Neural crest cell (in vitro differentiated cells): ENCODE results near the gene FREM2. TPM values are rescaled to one million over a fixed set of nuclear protein-coding genes. Genes with fewer than 3 reads are reported as not detected.

ENCODE experiments used
- DNase-seq: peaks from one replicate; pipeline ENCODE4 v3.0.0; 2021; ENCODE audit warnings: low read depth, mixed read lengths, low spot score
- H3K27ac Mint-ChIP-seq: one replicate; pipeline ENCODE4 v1.8.0; 2021; ENCODE audit warnings: mild to moderate bottlenecking, mixed read lengths; ENCODE audit not compliant: unreplicated experiment
- H3K27me3 Mint-ChIP-seq: 2 replicates; pipeline ENCODE4 v1.8.0; 2021; ENCODE audit warnings: low read depth, mild to moderate bottlenecking, mixed read lengths
- H3K36me3 Mint-ChIP-seq: 2 replicates; pipeline ENCODE4 v1.8.0; 2021; ENCODE audit warnings: low read depth, mild to moderate bottlenecking, mixed read lengths
- H3K4me1 Mint-ChIP-seq: 2 replicates; pipeline ENCODE4 v1.8.0; 2021; ENCODE audit warnings: mixed read lengths
- H3K4me3 Mint-ChIP-seq: one replicate; pipeline ENCODE4 v1.8.0; 2021; ENCODE audit warnings: mild to moderate bottlenecking, mixed read lengths
- H3K9me3 Mint-ChIP-seq: 2 replicates; pipeline ENCODE4 v1.8.0; 2021; ENCODE audit warnings: mixed read lengths
- CTCF ChIP-seq: fragments of 200-600 bp; sonication (generic); conservative IDR thresholded peaks from 2 replicates; pipeline ENCODE4 v1.5.0; 2021; ENCODE audit warnings: antibody characterized with exemption, mild to moderate bottlenecking
- total RNA-seq: library from RNA; stranded (reverse); gene quantifications from 2 replicates; pipeline ENCODE4 v1.2.1, GENCODE V29; 2021

The FREM2 gene
- total RNA-seq, 1 donor from 2014 or later: 16.5 TPM

DNA sequence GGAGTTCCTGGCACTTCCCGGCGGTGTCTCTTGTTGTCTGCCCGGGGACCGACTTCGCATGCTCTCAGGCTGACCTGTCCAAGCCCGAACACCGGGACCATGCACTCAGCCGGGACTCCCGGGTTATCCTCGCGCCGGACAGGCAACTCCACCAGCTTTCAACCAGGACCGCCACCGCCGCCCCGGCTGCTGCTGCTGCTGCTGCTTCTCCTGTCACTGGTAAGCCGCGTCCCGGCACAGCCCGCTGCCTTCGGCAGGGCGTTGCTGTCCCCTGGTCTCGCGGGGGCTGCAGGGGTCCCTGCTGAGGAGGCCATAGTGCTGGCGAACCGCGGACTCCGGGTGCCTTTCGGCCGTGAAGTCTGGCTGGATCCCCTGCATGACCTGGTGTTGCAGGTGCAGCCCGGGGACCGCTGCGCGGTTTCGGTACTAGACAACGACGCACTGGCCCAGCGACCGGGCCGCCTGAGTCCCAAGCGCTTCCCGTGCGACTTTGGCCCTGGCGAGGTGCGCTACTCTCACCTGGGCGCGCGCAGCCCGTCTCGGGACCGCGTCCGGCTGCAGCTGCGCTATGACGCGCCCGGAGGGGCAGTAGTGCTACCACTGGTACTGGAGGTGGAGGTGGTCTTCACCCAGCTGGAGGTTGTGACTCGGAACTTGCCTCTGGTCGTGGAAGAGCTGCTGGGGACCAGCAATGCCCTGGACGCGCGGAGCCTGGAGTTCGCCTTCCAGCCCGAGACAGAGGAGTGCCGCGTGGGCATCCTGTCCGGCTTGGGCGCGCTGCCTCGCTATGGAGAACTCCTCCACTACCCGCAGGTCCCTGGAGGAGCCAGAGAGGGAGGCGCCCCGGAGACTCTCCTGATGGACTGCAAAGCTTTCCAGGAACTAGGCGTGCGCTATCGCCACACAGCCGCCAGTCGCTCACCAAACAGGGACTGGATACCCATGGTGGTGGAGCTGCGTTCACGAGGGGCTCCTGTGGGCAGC, 661 bp downstream of the FREM2 start:
- H3K9me3 Mint-ChIP-seq: peaks cover 4% of the 10 kb centered on the region
- no peak overlapping the region for H3K27ac Mint-ChIP-seq
- H3K27me3 Mint-ChIP-seq: peaks cover 2% of the 10 kb centered on the region
- peaks cover 27% of the 10 kb centered on the region for H3K36me3 Mint-ChIP-seq
- H3K4me3 Mint-ChIP-seq: peak overlapping the region; percentile 98
- TF ChIP-seq CTCF: no peak
- DNase-seq: peak; percentile 6
- H3K4me1 Mint-ChIP-seq: peaks cover 20% of the 10 kb centered on the region

- no peak overlapping the region for H3K27ac Mint-ChIP-seq
- DNase-seq: no peak
- no peak for TF ChIP-seq CTCF
- peaks cover 27% of the 10 kb centered on the region for H3K36me3 Mint-ChIP-seq
- peaks cover 2% of the 10 kb centered on the region for H3K27me3 Mint-ChIP-seq
- peaks cover 4% of the 10 kb centered on the region for H3K9me3 Mint-ChIP-seq
- peaks cover 25% of the 10 kb centered on the region for H3K4me1 Mint-ChIP-seq
- peak overlapping the region; percentile 98 for H3K4me3 Mint-ChIP-seq
These were observed 1.8 kb downstream of the FREM2 start for GRCh38 chr13:38688674-38689073.

DNA sequence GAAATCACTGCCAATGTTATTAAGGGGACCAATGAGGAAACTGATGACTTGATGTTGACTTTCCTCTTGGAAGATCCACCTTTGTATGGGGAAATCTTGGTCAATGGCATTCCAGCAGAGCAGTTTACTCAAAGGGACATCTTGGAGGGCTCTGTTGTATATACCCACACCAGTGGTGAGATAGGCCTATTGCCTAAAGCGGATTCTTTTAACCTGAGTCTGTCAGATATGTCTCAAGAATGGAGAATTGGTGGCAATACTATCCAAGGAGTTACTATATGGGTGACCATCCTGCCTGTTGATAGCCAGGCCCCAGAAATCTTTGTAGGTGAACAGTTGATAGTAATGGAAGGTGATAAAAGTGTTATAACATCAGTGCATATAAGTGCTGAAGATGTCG, 3.4 kb downstream of the FREM2 start:
- H3K27me3 Mint-ChIP-seq: peaks cover 2% of the 10 kb centered on the region
- peak overlapping the region; percentile 34 for H3K4me3 Mint-ChIP-seq
- H3K4me1 Mint-ChIP-seq: peaks cover 22% of the 10 kb centered on the region
- peaks cover 27% of the 10 kb centered on the region for H3K36me3 Mint-ChIP-seq
- no peak for DNase-seq
- TF ChIP-seq CTCF: no peak
- H3K9me3 Mint-ChIP-seq: peaks cover 4% of the 10 kb centered on the region
- no peak overlapping the region for H3K27ac Mint-ChIP-seq

GRCh38 chr13:38693168-38693567, 6.3 kb downstream of the FREM2 start:
- peaks cover 4% of the 10 kb centered on the region for H3K9me3 Mint-ChIP-seq
- peaks cover 31% of the 10 kb centered on the region for H3K36me3 Mint-ChIP-seq
- peaks cover 15% of the 10 kb centered on the region for H3K4me1 Mint-ChIP-seq
- TF ChIP-seq CTCF: no peak
- H3K27me3 Mint-ChIP-seq: peaks cover 2% of the 10 kb centered on the region
- DNase-seq: no peak
- H3K27ac Mint-ChIP-seq: no peak overlapping the region
- H3K4me3 Mint-ChIP-seq: peak overlapping the region; percentile 43

DNA sequence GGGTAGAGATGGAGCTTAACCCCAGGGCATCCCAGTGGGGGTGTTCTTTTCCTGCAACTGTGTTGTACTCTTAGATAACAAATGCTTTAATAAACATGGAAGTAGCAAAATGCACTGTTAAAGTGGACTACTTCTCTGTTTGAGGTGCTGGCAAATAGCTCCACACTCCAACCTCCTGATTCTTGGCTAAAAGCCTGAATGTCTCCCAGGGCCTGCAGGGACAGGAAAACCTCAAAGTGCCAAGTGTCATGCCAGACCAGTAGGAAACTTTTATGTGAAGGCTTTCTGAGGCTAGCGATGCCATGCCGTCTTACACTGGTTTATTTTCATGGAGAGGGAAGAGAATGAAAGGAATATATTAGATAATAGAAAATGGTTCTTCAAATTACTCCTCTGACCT, 6.8 kb downstream of the FREM2 start:
- no peak for TF ChIP-seq CTCF
- Mint-ChIP-seq H3K4me1 (peaks cover 19% of the 10 kb centered on the region), H3K27me3 (no peaks in the 10 kb centered on the region), H3K9me3 (peaks cover 4% of the 10 kb centered on the region), H3K36me3 (peaks cover 31% of the 10 kb centered on the region), H3K4me3 (peak overlapping the region; percentile 43), H3K27ac (no peak overlapping the region)
- DNase-seq: no peak
